ENCODE data around the gene DHCR7. TPM values are rescaled to one million over a fixed set of nuclear protein-coding genes. Genes with fewer than 3 reads are reported as not detected.

Gene DHCR7
- total RNA-seq, 6 experiments from 2014 or later = 42.0 to 320 (median 126) TPM

DNA sequence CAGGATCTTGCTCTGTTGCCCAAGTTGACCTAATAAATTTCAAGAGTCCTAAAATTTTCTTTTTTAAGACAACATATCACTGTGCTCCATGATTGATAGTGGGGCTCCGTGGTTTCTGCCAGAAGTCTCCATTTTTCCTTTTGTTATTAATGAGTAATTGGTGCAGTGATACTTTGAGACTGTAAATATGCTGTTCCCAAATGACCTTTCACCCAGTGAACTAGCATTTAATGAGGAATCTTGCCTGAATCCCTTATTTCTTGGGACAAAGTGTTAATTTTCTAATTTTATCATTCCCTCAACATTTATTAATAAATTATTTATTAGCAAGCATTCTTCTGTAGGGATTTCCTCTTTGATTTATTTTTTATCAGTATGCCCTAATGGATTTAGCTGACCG lies 2.3 kb upstream of the DHCR7 start:
- 49% methylated on average over 2 of the region's 2 CpGs for WGBS (ENCODE audit: insufficient coverage, low coverage, low lambda C conversion rate, missing lambda C conversion rate)
- H3K27me3 ChIP-seq = no peaks in the 10 kb centered on the region
- H3K27ac ChIP-seq = peak overlapping the region; percentile 69 to 85 (median 84)
- intact Hi-C loops (cut with DNase I) = no loop called here
- no peak for DNase-seq
- no peak for TF ChIP-seq POLR2A (IDR thresholded peaks at IDR 0.05)
- TF ChIP-seq, protein P1, sequence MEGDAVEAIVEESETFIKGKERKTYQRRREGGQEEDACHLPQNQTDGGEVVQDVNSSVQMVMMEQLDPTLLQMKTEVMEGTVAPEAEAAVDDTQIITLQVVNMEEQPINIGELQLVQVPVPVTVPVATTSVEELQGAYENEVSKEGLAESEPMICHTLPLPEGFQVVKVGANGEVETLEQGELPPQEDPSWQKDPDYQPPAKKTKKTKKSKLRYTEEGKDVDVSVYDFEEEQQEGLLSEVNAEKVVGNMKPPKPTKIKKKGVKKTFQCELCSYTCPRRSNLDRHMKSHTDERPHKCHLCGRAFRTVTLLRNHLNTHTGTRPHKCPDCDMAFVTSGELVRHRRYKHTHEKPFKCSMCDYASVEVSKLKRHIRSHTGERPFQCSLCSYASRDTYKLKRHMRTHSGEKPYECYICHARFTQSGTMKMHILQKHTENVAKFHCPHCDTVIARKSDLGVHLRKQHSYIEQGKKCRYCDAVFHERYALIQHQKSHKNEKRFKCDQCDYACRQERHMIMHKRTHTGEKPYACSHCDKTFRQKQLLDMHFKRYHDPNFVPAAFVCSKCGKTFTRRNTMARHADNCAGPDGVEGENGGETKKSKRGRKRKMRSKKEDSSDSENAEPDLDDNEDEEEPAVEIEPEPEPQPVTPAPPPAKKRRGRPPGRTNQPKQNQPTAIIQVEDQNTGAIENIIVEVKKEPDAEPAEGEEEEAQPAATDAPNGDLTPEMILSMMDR (IDR thresholded peaks at IDR 0.05) = no peak
- H3K9me3 ChIP-seq = no peaks in the 10 kb centered on the region
- ATAC-seq = no peak
- peaks cover 0 to 10% (median 2%) of the 10 kb centered on the region in 4 donors for H3K36me3 ChIP-seq
- H3K4me3 ChIP-seq = no peak overlapping the region
- H3K4me1 ChIP-seq = peaks cover 3 to 56% (median 17%) of the 10 kb centered on the region in 4 donors

DNA sequence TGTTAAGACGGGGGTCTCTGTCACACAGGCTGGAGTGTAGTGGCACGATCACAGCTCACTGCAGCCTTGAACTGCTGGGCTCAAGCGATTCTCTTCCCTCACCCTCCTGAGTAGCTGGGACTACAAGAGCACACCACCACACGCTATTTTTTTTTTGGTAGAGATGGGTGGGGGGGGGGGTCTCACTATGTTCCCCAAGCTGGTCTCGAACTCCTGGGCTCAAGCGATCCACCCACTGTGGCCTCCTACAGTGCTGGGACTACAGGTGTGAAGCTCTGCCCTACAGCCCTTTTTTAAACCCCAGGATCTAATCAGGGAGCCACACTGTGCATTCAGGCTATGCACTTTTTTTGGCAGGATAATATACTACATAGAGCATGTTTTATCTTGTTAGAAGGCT lies 1.4 kb upstream of the DHCR7 start:
- intact Hi-C loops (cut with DNase I) = no loop called here
- Histone ChIP-seq H3K4me3 (peak overlapping the region; percentile 72 to 88 (median 72)), H3K27me3 (no peaks in the 10 kb centered on the region), H3K27ac (peak overlapping the region; percentile 69 to 85 (median 84)), H3K9me3 (no peaks in the 10 kb centered on the region), H3K4me1 (peaks cover 3 to 56% (median 17%) of the 10 kb centered on the region in 4 donors), H3K36me3 (peaks cover 0 to 12% (median 1%) of the 10 kb centered on the region in 4 donors)
- DNase-seq (peak in 2 of 3 donors; percentile 24 to 28), ATAC-seq (no peak)
- WGBS (ENCODE audit: insufficient coverage, low coverage, low lambda C conversion rate, missing lambda C conversion rate) = 18% methylated on average over 6 of the region's 6 CpGs
- TF ChIP-seq, protein P1 (IDR thresholded peaks at IDR 0.05) = no peak
- no peak for TF ChIP-seq POLR2A (IDR thresholded peaks at IDR 0.05)

DNA sequence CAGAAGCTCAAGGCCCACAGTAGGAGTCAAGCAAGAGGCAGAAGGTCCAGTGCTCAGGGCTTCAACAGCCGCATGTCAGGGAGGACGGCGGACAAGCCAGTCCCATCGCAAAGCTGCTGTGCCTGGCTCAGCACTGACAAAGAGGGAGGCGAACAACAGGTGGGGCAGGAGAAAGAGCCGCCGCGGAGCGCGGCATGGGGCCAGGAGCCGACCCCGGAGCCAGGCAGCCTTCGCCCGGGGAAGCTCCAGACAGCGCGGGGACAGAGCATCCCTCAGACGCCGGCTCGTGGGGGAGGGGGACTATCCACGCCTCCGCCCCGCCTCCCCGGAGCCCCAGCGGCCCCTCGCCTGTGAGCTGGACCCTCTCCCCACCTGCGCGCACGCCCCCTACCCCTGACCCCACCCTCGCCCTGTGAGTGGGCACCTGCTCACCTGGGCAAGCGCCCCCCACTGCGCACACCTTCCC lies 369 bp downstream of the DHCR7 start:
- no peaks in the 10 kb centered on the region for H3K27me3 ChIP-seq
- peaks cover 3 to 47% (median 13%) of the 10 kb centered on the region in 4 donors for H3K4me1 ChIP-seq
- peaks cover 0 to 30% (median 12%) of the 10 kb centered on the region in 4 donors for H3K36me3 ChIP-seq
- WGBS (ENCODE audit: insufficient coverage, low coverage, low lambda C conversion rate, missing lambda C conversion rate) = 1% methylated on average over 14 of the region's 31 CpGs
- peak overlapping the region; percentile 72 to 88 (median 72) for H3K4me3 ChIP-seq
- intact Hi-C loops (cut with DNase I) = no loop called here
- TF ChIP-seq, protein P1 (IDR thresholded peaks at IDR 0.05) = no peak
- no peak for TF ChIP-seq POLR2A (IDR thresholded peaks at IDR 0.05)
- DNase-seq (no peak), ATAC-seq (peak; percentile 6 to 26 (median 14))
- peak overlapping the region; percentile 69 to 85 (median 84) for H3K27ac ChIP-seq
- H3K9me3 ChIP-seq = no peaks in the 10 kb centered on the region

DNA sequence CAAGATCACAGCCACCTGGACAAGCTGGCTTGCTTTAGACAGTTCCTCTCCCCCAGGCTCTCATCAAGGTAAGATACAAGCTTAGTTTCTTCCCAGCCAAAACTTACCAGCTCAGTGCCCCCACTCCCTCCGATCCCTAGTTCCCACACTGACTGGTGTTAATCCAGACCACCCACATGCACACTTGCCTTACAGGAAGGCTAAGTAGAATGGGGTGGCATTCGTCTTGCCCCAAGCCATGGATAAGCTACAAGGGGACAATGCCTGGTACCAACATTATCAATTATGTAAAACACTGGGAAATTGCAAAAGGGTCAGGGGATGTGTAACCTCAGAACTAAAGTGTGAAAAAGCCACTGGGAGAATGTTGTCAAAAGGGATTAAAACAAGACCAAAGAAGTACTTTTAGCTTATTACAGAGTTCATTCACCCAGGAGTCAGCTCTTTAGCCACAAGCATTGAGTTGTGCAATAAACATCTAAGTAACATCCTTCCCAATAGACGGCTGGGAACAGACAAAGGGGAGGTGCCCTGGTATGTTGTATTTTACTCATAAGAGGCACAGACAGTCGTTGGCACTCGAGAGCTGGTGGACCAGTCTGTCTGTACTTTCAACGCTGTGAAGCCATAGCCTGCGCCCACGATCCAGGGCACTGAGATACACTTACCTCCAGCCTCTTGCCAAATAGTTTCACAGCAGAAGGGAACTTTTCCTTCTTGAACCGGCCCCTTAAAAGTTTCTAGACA lies 1.1 kb downstream of the DHCR7 start:
- Histone ChIP-seq H3K27me3 (no peaks in the 10 kb centered on the region), H3K27ac (peak overlapping the region; percentile 69 to 85 (median 84)), H3K4me1 (peaks cover 0 to 46% (median 12%) of the 10 kb centered on the region in 4 donors), H3K36me3 (peaks cover 0 to 36% (median 15%) of the 10 kb centered on the region in 4 donors), H3K9me3 (no peaks in the 10 kb centered on the region), H3K4me3 (peak overlapping the region; percentile 72 to 88 (median 72))
- intact Hi-C loops (cut with DNase I) = no loop called here
- peak; percentile 50 to 69 (median 54) for ATAC-seq
- TF ChIP-seq POLR2A (IDR thresholded peaks at IDR 0.05) = peak; percentile 74
- TF ChIP-seq, protein P1 (IDR thresholded peaks at IDR 0.05) = no peak
- peak in 2 of 3 donors; percentile 74 to 77 for DNase-seq
- 30% methylated on average over 7 of the region's 9 CpGs for WGBS (ENCODE audit: insufficient coverage, low coverage, low lambda C conversion rate, missing lambda C conversion rate)
